BLaER1 treated with 17β-estradiol and CSF1 and Interleukin-3, amounts not matched to agents 10 nM and 100 nM (cell line): ENCODE data around the gene C2CD2L.

ENCODE experiments used
- H3K27ac ChIP-seq, 11 experiments: shearing (Covaris generic); formaldehyde crosslinking; 2 replicates each; pipeline ENCODE4 v1.8.1; 2022
- H3K27me3 ChIP-seq, 11 experiments: shearing (Covaris generic); formaldehyde crosslinking; 2 replicates each; pipeline ENCODE4 v1.8.1; 2022
- H3K36me3 ChIP-seq, 11 experiments: shearing (Covaris generic); formaldehyde crosslinking; 2 replicates each; pipeline ENCODE4 v1.8.1; 2022
- H3K4me1 ChIP-seq, 10 experiments: shearing (Covaris generic); formaldehyde crosslinking; 2 replicates each; pipeline ENCODE4 v1.8.1; 2022
- H3K4me2 ChIP-seq, 11 experiments: shearing (Covaris generic); formaldehyde crosslinking; 2 replicates each; pipeline ENCODE4 v1.8.1; 2022
- H3K4me3 ChIP-seq, 10 experiments: shearing (Covaris generic); formaldehyde crosslinking; 2 replicates each; pipeline ENCODE4 v1.8.1; 2022
- H3K9ac ChIP-seq, 11 experiments: shearing (Covaris generic); formaldehyde crosslinking; 2 replicates each; pipeline ENCODE4 v1.8.1; 2022
- H3K9me3 ChIP-seq, 11 experiments: shearing (Covaris generic); formaldehyde crosslinking; replicated peaks in 1 of 11; 2 replicates each; pipeline ENCODE4 v1.8.1; 2022
- H4K20me1 ChIP-seq, 11 experiments: shearing (Covaris generic); formaldehyde crosslinking; 2 replicates each; pipeline ENCODE4 v1.8.1; 2022
- Cebpa-rat ChIP-seq, 11 experiments: shearing (Covaris generic); IDR thresholded peaks; 2 replicates each; pipeline ENCODE4 v1.8.1; 2022

C2CD2L gene

GRCh38 chr11:119107538-119108145 lies 498 bp downstream of the C2CD2L start:
- Histone ChIP-seq H4K20me1 (peaks cover 0 to 34% (median 3%) of the 10 kb centered on the region in 11 experiments; a peak in 7 of 22 replicates), H3K36me3 (peaks cover 20 to 33% (median 29%) of the 10 kb centered on the region in 11 experiments), H3K4me3 (peak overlapping the region; percentile 88 to 97 (median 92)), H3K9me3 (no peaks in the 10 kb centered on the region), H3K27me3 (no peaks in the 10 kb centered on the region), H3K27ac (peak overlapping the region; percentile 61 to 88 (median 75)), H3K9ac (peak overlapping the region; percentile 81 to 89 (median 86)), H3K4me2 (peak overlapping the region; percentile 82 to 100 (median 97)), H3K4me1 (peaks cover 63 to 79% (median 72%) of the 10 kb centered on the region in 10 experiments)
- no peak for TF ChIP-seq Cebpa-rat (IDR thresholded peaks at IDR 0.05)

DNA sequence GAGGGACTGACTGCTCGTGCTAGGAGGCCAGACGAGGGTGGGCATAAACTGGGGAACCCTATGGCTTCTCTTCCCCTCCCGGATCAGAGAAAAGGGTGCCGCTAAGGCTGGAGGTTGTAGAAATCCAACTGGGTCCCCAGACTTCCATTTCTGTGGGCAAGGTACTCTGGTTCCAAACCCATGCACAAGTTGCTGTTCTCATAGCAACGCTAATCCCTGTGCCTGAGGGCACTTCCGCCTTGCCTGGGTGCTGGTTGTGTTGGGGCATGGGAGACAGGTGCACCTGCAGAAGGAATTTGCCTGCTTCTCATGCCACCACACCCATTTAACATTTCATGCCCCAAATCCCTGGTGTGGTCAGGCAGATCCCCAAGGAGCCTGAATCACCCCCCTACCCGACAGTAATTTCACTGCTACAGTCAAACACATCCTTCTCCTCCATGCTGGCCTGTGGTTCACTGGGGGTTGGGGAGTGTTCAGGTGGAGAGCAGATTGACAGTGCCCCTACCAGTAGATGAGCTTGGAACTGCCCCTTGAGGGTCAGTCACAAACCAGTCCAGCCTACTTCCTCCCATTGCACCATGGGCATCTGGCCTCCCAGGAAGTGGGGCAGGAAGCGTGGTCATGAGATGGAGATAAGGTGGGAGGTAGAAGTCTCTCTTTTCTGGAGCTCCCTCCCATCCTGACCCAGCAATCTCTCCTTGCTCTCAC lies 1.2 kb downstream of the C2CD2L start:
- H3K9me3 ChIP-seq: no peaks in the 10 kb centered on the region
- H3K27me3 ChIP-seq: no peaks in the 10 kb centered on the region
- H3K27ac ChIP-seq: peak overlapping the region; percentile 61 to 88 (median 75); a peak in 20 of 22 replicates
- H3K36me3 ChIP-seq: peaks cover 27 to 39% (median 35%) of the 10 kb centered on the region in 11 experiments
- H4K20me1 ChIP-seq: peaks cover 0 to 34% (median 3%) of the 10 kb centered on the region in 11 experiments; a peak in 7 of 22 replicates
- H3K4me1 ChIP-seq: peaks cover 56 to 72% (median 65%) of the 10 kb centered on the region in 10 experiments
- no peak for TF ChIP-seq Cebpa-rat (IDR thresholded peaks at IDR 0.05)
- H3K9ac ChIP-seq: peak overlapping the region; percentile 81 to 89 (median 86)
- H3K4me2 ChIP-seq: peak overlapping the region; percentile 82 to 100 (median 97)
- H3K4me3 ChIP-seq: peak overlapping the region; percentile 88 to 97 (median 92)

DNA sequence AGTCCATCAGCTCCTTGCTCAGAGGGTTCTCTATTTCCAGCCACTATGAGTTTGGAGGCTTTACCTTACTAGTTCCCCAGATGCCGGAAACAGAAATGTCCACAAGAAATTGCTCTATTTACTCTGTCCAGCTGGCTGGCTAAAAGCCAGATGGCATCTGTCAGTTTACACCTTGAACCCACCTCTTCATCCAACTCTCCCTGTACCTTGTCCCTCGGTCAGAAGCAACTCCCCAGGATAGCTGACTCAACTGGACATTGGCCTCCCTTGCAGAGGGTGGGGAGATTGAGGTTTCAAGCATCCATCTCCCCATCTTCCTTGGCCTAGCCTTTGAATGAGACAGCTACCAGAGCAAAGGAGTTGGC lies 1.7 kb downstream of the C2CD2L start:
- Histone ChIP-seq H3K4me3 (peak overlapping the region; percentile 88 to 97 (median 92)), H3K4me2 (peak overlapping the region; percentile 82 to 100 (median 97)), H3K36me3 (peaks cover 32 to 45% (median 41%) of the 10 kb centered on the region in 11 experiments), H3K27me3 (no peaks in the 10 kb centered on the region), H3K27ac (peak overlapping the region in 1 of 11 experiments; percentile 1; a peak in 1 of 22 replicates), H3K9ac (peak overlapping the region in 7 of 11 experiments; percentile 83 to 89 (median 86); a peak in 6 of 22 replicates), H3K9me3 (no peaks in the 10 kb centered on the region), H3K4me1 (peaks cover 51 to 67% (median 60%) of the 10 kb centered on the region in 10 experiments), H4K20me1 (peaks cover 0 to 34% (median 3%) of the 10 kb centered on the region in 11 experiments; a peak in 7 of 22 replicates)
- TF ChIP-seq Cebpa-rat (IDR thresholded peaks at IDR 0.05): no peak

DNA sequence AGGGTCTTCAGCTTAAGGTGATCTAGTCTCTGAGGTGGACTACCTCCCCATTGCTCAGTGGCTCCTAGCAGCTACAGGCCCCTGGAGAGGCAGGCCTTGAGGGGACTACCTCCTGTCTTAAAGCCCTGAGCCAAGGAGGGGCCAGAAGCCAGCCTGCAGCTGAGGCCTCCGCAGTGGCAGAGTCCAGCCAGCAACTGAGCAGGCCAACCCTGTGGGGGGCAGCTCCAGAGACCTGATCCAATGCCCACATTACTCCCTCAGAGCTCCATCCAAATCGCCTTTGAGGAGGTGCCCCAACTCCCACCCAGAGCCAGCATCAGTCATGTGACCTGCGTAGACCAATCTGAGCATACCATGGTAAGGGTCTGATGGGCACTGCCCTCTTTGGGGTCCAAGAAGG lies 2.7 kb downstream of the C2CD2L start:
- no peaks in the 10 kb centered on the region for H3K9me3 ChIP-seq
- no peak overlapping the region; a peak in 1 of 22 replicates for H3K9ac ChIP-seq
- H3K27me3 ChIP-seq: no peaks in the 10 kb centered on the region
- peak overlapping the region; percentile 82 to 100 (median 97); a peak in 14 of 22 replicates for H3K4me2 ChIP-seq
- H3K4me3 ChIP-seq: no peak overlapping the region
- no peak overlapping the region for H3K27ac ChIP-seq
- peaks cover 0 to 34% (median 3%) of the 10 kb centered on the region in 11 experiments; a peak in 7 of 22 replicates for H4K20me1 ChIP-seq
- peaks cover 42 to 55% (median 51%) of the 10 kb centered on the region in 11 experiments for H3K36me3 ChIP-seq
- H3K4me1 ChIP-seq: peaks cover 41 to 61% (median 52%) of the 10 kb centered on the region in 10 experiments
- TF ChIP-seq Cebpa-rat (IDR thresholded peaks at IDR 0.05): no peak

GRCh38 chr11:119110439-119110838 lies 3.3 kb downstream of the C2CD2L start:
- Histone ChIP-seq H3K27me3 (no peaks in the 10 kb centered on the region), H3K36me3 (peaks cover 46 to 61% (median 57%) of the 10 kb centered on the region in 11 experiments), H3K9ac (no peak overlapping the region), H3K4me3 (no peak overlapping the region), H3K4me2 (peak overlapping the region in 4 of 11 experiments; percentile 91 to 100 (median 96); a peak in 6 of 22 replicates), H3K4me1 (peaks cover 37 to 61% (median 50%) of the 10 kb centered on the region in 10 experiments), H4K20me1 (peaks cover 0 to 34% (median 3%) of the 10 kb centered on the region in 11 experiments; a peak in 7 of 22 replicates), H3K27ac (no peak overlapping the region), H3K9me3 (no peaks in the 10 kb centered on the region)
- no peak for TF ChIP-seq Cebpa-rat (IDR thresholded peaks at IDR 0.05)

DNA sequence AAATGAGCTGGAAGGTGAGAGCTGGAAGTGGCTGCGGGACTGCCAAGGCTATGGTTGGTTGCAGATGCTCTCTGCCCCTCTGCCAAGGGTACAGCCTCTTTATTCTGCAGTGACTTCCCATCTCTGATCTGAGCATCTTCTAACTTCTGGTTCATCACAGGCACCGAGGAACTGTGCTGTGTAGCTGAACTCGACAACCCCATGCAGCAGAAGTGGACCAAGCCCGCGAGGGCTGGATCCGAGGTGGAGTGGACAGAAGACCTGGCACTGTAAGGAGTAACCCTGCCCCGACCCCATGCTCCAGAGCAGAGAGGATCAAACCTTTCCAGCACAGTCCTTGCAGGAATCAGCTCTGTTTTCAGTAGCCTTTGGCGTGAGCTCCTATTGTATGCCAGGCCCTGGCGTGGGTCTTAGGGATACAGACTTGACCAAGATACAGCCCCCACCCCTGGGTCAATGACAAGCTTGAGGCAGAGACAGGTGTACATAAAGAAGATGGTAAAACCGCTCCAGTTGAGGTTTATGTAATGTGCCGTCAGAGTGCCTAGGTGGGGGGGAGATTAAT lies 4.3 kb downstream of the C2CD2L start:
- no peak overlapping the region for H3K4me3 ChIP-seq
- peaks cover 29 to 60% (median 46%) of the 10 kb centered on the region in 10 experiments for H3K4me1 ChIP-seq
- peaks cover 49 to 69% (median 66%) of the 10 kb centered on the region in 11 experiments for H3K36me3 ChIP-seq

GRCh38 chr11:119112314-119113020 lies 5.3 kb downstream of the C2CD2L start:
- no peak for TF ChIP-seq Cebpa-rat (IDR thresholded peaks at IDR 0.05)
- Histone ChIP-seq H4K20me1 (peaks cover 0 to 34% (median 3%) of the 10 kb centered on the region in 11 experiments; a peak in 7 of 22 replicates), H3K4me2 (no peak overlapping the region), H3K4me3 (no peak overlapping the region), H3K36me3 (peaks cover 57 to 79% (median 76%) of the 10 kb centered on the region in 11 experiments), H3K9me3 (no peaks in the 10 kb centered on the region), H3K27me3 (no peaks in the 10 kb centered on the region), H3K27ac (no peak overlapping the region), H3K4me1 (peaks cover 24 to 57% (median 41%) of the 10 kb centered on the region in 10 experiments), H3K9ac (peak overlapping the region in 1 of 11 experiments; percentile 9; a peak in 2 of 22 replicates)

More for the DNA sequence above, 4.3 kb downstream of the C2CD2L start:
- Histone ChIP-seq H3K27me3 (no peaks in the 10 kb centered on the region), H4K20me1 (peaks cover 0 to 34% (median 3%) of the 10 kb centered on the region in 11 experiments; a peak in 7 of 22 replicates), H3K9me3 (no peaks in the 10 kb centered on the region), H3K27ac (no peak overlapping the region), H3K4me2 (peak overlapping the region in 2 of 11 experiments; percentile 91 to 97; a peak in 2 of 22 replicates), H3K9ac (no peak overlapping the region)
- TF ChIP-seq Cebpa-rat (IDR thresholded peaks at IDR 0.05): no peak

DNA sequence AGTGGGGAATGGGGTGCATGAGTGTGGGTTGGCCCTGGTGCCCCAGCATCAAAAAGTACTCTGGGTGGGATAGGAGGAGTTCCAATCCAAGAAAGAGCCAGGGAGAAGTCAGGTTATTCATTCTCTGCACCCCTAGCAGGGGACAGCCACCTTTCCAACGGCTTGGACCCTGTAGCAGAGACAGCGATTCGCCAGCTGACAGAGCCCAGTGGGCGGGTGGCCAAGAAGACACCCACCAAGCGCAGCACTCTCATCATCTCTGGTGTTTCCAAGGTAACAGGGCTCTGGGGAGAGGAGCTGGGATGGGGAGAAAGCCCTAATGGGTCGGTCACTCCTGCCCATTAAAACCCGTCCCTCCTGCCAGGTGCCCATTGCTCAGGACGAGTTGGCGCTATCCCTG lies 6.6 kb downstream of the C2CD2L start:
- no peaks in the 10 kb centered on the region for H3K27me3 ChIP-seq
- TF ChIP-seq Cebpa-rat (IDR thresholded peaks at IDR 0.05): no peak
- peaks cover 0 to 29% (median 0%) of the 10 kb centered on the region in 11 experiments; a peak in 6 of 22 replicates for H4K20me1 ChIP-seq
- no peak overlapping the region for H3K9ac ChIP-seq
- H3K4me2 ChIP-seq: no peak overlapping the region
- H3K36me3 ChIP-seq: peaks cover 63 to 89% (median 83%) of the 10 kb centered on the region in 11 experiments
- no peak overlapping the region for H3K4me3 ChIP-seq
- no peak overlapping the region for H3K27ac ChIP-seq
- H3K9me3 ChIP-seq: no peaks in the 10 kb centered on the region
- H3K4me1 ChIP-seq: peaks cover 15 to 51% (median 32%) of the 10 kb centered on the region in 10 experiments
